ENCODE measurements around the gene NINJ1. TPM values are rescaled to one million over a fixed set of nuclear protein-coding genes. Genes with fewer than 3 reads are reported as not detected.

NINJ1 gene
- total RNA-seq, 4 donors from 2014 or later, result 29.5 to 67.7 (median 38.5) TPM

GRCh38 chr9:93143830-93144530, 9.9 kb upstream of the NINJ1 start:
- TF ChIP-seq POLR2AphosphoS5 (IDR thresholded peaks at IDR 0.05), result no peak
- TF ChIP-seq POLR2A (IDR thresholded peaks at IDR 0.05), result peak; percentile 16
- no peak for TF ChIP-seq EP300 (IDR thresholded peaks at IDR 0.05; ENCODE audit: low read depth)
- TF ChIP-seq CTCF (IDR thresholded peaks at IDR 0.05), result no peak
- WGBS, 2 donors (ENCODE audit: low coverage in 1 of 2), result 28 to 41% methylated on average over 5 to 12 of the region's 15 CpGs
- peaks cover 4 to 13% (median 6%) of the 10 kb centered on the region in 4 donors for H3K4me1 ChIP-seq
- H3K27me3 ChIP-seq, result no peaks in the 10 kb centered on the region
- no peaks in the 10 kb centered on the region for H3K36me3 ChIP-seq
- H3K9me3 ChIP-seq, result no peaks in the 10 kb centered on the region
- H3K27ac ChIP-seq, result peak overlapping the region in 2 of 4 donors; percentile 36 to 41
- intact Hi-C loops (cut with DNase I; ENCODE audit: low total_unique reads) (no loop called here), in situ Hi-C loops (cut with MboI; ENCODE audit: low pct_ligation_motif_present in 1 of 4, low pct_unique_long_range_greater_than_20kb in 1 of 4, low sequenced_read_pairs in 3 of 4) (no loop called here)
- H3K4me3 ChIP-seq, result no peak overlapping the region
- peak; percentile 42 for DNase-seq

GRCh38 chr9:93141771-93142483, 7.9 kb upstream of the NINJ1 start:
- intact Hi-C loops (cut with DNase I; ENCODE audit: low total_unique reads) (no loop called here), in situ Hi-C loops (cut with MboI; ENCODE audit: low pct_ligation_motif_present in 1 of 4, low pct_unique_long_range_greater_than_20kb in 1 of 4, low sequenced_read_pairs in 3 of 4) (no loop called here)
- Histone ChIP-seq H3K4me1 (peaks cover 4 to 13% (median 6%) of the 10 kb centered on the region in 4 donors), H3K4me3 (no peak overlapping the region), H3K36me3 (no peaks in the 10 kb centered on the region), H3K9me3 (no peaks in the 10 kb centered on the region), H3K27me3 (no peaks in the 10 kb centered on the region), H3K27ac (peak overlapping the region in 1 of 4 donors; percentile 12)
- 75 to 84% methylated on average over 1 to 6 of the region's 8 CpGs for WGBS, 2 donors (ENCODE audit: low coverage in 1 of 2)
- no peak for TF ChIP-seq CTCF (IDR thresholded peaks at IDR 0.05)
- TF ChIP-seq EP300 (IDR thresholded peaks at IDR 0.05; ENCODE audit: low read depth), result no peak
- no peak for TF ChIP-seq POLR2A (IDR thresholded peaks at IDR 0.05)
- TF ChIP-seq POLR2AphosphoS5 (IDR thresholded peaks at IDR 0.05), result no peak
- DNase-seq, result no peak

GRCh38 chr9:93139365-93140182, 5.5 kb upstream of the NINJ1 start:
- DNase-seq, result no peak
- no peak for TF ChIP-seq EP300 (IDR thresholded peaks at IDR 0.05; ENCODE audit: low read depth)
- Histone ChIP-seq H3K4me3 (no peak overlapping the region), H3K9me3 (no peaks in the 10 kb centered on the region), H3K27ac (no peak overlapping the region), H3K36me3 (no peaks in the 10 kb centered on the region), H3K27me3 (no peaks in the 10 kb centered on the region), H3K4me1 (peaks cover 18 to 26% (median 19%) of the 10 kb centered on the region in 4 donors)
- intact Hi-C loops (cut with DNase I; ENCODE audit: low total_unique reads) (no loop called here), in situ Hi-C loops (cut with MboI; ENCODE audit: low pct_ligation_motif_present in 1 of 4, low pct_unique_long_range_greater_than_20kb in 1 of 4, low sequenced_read_pairs in 3 of 4) (no loop called here)
- WGBS, 2 donors (ENCODE audit: low coverage in 1 of 2), result 92% methylated on average over 16 of the region's 16 CpGs; no CpG with 5 or more reads in 1 of the 2 donors

GRCh38 chr9:93138171-93138764, 4.2 kb upstream of the NINJ1 start:
- intact Hi-C loops (cut with DNase I; ENCODE audit: low total_unique reads), result no loop called here
- in situ Hi-C loops (cut with MboI; ENCODE audit: low pct_ligation_motif_present in 1 of 4, low pct_unique_long_range_greater_than_20kb in 1 of 4, low sequenced_read_pairs in 3 of 4), result no loop called here
- H3K9me3 ChIP-seq, result no peaks in the 10 kb centered on the region
- H3K27me3 ChIP-seq, result no peaks in the 10 kb centered on the region
- H3K27ac ChIP-seq, result no peak overlapping the region
- WGBS, 2 donors (ENCODE audit: low coverage in 1 of 2), result 81 to 88% methylated on average over 3 to 7 of the region's 7 CpGs
- DNase-seq, result no peak
- no peak for TF ChIP-seq CTCF (IDR thresholded peaks at IDR 0.05)
- no peak for TF ChIP-seq POLR2A (IDR thresholded peaks at IDR 0.05)
- TF ChIP-seq POLR2AphosphoS5 (IDR thresholded peaks at IDR 0.05), result no peak
- TF ChIP-seq EP300 (IDR thresholded peaks at IDR 0.05; ENCODE audit: low read depth), result no peak
- H3K4me3 ChIP-seq, result no peak overlapping the region
- peaks cover 13 to 22% (median 18%) of the 10 kb centered on the region in 4 donors for H3K4me1 ChIP-seq
- H3K36me3 ChIP-seq, result no peaks in the 10 kb centered on the region
